Measurements from ENCODE around the gene MBD3L1.

MBD3L1 gene

GRCh38 chr19:8880868-8881488, 48.8 kb downstream of the MBD3L1 start:
- no peak for DNase-seq (ENCODE audit: low read depth, low spot score)

- no peak for DNase-seq (ENCODE audit: low read depth, low spot score)
Observed at GRCh38 chr19:8881512-8881911, 49.3 kb downstream of the MBD3L1 start.

GRCh38 chr19:8884416-8884815, 52.2 kb downstream of the MBD3L1 start:
- no peak for DNase-seq (ENCODE audit: low read depth, low spot score)

GRCh38 chr19:8887364-8887763, 55.2 kb downstream of the MBD3L1 start:
- no peak for DNase-seq (ENCODE audit: low read depth, low spot score)

- DNase-seq (ENCODE audit: low read depth, low spot score) = no peak
Observed at GRCh38 chr19:8890260-8890659, 58.1 kb downstream of the MBD3L1 start.

Measured in activated naive CD8-positive, alpha-beta T cell treated with anti-CD3 and anti-CD28 coated beads, Interleukin-2, amount 50 U/mL, for 16 hours (primary cell).